ENCODE measurements around the gene NGEF. TPM values are rescaled to one million over a fixed set of nuclear protein-coding genes. Genes with fewer than 3 reads are reported as not detected.

NGEF gene
- total and polyA plus RNA-seq, 9 of the 15 experiments (the other 6 are each of a cell fraction or from before 2014, with no cell fraction given), result 0.07 to 0.17 (median 0.09) TPM; not detected in 6

DNA sequence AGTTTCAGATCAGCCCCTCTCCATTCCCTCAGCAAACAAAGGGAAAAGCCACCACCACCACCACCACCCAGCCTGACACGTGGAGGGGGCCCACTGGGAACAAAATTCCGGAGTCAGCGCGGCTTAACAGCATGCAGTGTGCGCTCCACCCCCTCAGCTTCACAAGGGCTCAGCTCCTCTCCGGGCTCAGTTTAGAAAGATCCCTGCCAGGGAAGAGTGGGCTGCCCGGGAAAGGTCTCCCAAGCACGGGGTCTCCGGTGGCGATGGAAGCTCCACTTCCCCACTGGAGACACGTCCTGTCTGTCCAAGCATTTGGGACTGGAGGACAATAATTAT lies 87.3 kb downstream of the NGEF start (continued):
- TF ChIP-seq, protein P1, sequence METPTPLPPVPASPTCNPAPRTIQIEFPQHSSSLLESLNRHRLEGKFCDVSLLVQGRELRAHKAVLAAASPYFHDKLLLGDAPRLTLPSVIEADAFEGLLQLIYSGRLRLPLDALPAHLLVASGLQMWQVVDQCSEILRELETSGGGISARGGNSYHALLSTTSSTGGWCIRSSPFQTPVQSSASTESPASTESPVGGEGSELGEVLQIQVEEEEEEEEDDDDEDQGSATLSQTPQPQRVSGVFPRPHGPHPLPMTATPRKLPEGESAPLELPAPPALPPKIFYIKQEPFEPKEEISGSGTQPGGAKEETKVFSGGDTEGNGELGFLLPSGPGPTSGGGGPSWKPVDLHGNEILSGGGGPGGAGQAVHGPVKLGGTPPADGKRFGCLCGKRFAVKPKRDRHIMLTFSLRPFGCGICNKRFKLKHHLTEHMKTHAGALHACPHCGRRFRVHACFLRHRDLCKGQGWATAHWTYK (CRISPR knock-in tag; IDR thresholded peaks at IDR 0.05), result no peak
- TF ChIP-seq GABPA (tag; conservative IDR thresholded peaks at IDR 0.05; ENCODE audit: low read depth), result no peak
- TF ChIP-seq, protein P2, sequence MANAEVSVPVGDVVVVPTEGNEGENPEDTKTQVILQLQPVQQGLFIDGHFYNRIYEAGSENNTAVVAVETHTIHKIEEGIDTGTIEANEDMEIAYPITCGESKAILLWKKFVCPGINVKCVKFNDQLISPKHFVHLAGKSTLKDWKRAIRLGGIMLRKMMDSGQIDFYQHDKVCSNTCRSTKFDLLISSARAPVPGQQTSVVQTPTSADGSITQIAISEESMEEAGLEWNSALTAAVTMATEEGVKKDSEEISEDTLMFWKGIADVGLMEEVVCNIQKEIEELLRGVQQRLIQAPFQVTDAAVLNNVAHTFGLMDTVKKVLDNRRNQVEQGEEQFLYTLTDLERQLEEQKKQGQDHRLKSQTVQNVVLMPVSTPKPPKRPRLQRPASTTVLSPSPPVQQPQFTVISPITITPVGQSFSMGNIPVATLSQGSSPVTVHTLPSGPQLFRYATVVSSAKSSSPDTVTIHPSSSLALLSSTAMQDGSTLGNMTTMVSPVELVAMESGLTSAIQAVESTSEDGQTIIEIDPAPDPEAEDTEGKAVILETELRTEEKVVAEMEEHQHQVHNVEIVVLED (CRISPR knock-in tag; IDR thresholded peaks at IDR 0.05), result no peak
- TF ChIP-seq, protein P3, sequence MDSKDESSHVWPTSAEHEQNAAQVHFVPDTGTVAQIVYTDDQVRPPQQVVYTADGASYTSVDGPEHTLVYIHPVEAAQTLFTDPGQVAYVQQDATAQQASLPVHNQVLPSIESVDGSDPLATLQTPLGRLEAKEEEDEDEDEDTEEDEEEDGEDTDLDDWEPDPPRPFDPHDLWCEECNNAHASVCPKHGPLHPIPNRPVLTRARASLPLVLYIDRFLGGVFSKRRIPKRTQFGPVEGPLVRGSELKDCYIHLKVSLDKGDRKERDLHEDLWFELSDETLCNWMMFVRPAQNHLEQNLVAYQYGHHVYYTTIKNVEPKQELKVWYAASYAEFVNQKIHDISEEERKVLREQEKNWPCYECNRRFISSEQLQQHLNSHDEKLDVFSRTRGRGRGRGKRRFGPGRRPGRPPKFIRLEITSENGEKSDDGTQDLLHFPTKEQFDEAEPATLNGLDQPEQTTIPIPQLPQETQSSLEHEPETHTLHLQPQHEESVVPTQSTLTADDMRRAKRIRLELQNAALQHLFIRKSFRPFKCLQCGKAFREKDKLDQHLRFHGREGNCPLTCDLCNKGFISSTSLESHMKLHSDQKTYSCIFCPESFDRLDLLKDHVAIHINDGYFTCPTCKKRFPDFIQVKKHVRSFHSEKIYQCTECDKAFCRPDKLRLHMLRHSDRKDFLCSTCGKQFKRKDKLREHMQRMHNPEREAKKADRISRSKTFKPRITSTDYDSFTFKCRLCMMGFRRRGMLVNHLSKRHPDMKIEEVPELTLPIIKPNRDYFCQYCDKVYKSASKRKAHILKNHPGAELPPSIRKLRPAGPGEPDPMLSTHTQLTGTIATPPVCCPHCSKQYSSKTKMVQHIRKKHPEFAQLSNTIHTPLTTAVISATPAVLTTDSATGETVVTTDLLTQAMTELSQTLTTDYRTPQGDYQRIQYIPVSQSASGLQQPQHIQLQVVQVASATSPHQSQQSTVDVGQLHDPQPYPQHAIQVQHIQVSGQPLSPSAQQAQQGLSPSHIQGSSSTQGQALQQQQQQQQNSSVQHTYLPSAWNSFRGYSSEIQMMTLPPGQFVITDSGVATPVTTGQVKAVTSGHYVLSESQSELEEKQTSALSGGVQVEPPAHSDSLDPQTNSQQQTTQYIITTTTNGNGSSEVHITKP (IDR thresholded peaks at IDR 0.05; ENCODE audit: partially characterized antibody), result no peak

Measured in K562 (cell line).